HL-60 (cell line): Measurements from ENCODE around the gene EXOC3L2.

ENCODE experiments used
- DNase-seq, 2 experiments: peaks; one replicate each; pipeline ENCODE4 v3.0.0-alpha.2; 2010 to 2020; ENCODE audit warnings: low read depth in 1 of 2, low spot score in 1 of 2
- H3K27ac ChIP-seq: fragments of 250-450 bp; sonication (Bioruptor Pico); replicated peaks from 2 replicates; pipeline ENCODE4 v1.5.1; 2020; ENCODE audit warnings: mild to moderate bottlenecking, moderate library complexity
- H3K27me3 ChIP-seq: fragments of 250-450 bp; sonication (Bioruptor Pico); 2 replicates; pipeline ENCODE4 v1.5.1; 2021; ENCODE audit warnings: mild to moderate bottlenecking, moderate library complexity; ENCODE audit not compliant: insufficient read depth, poor library complexity, severe bottlenecking
- H3K4me3 ChIP-seq: replicated peaks from 2 replicates; pipeline ENCODE4 v1.5.1; 2011; ENCODE audit warnings: mild to moderate bottlenecking, control low read depth, low read length; ENCODE audit not compliant: insufficient read depth
- GABPA ChIP-seq: IDR thresholded peaks from 2 replicates; pipeline ENCODE4 v1.6.1; 2012; ENCODE audit warnings: low read depth
- POLR2AphosphoS5 ChIP-seq: IDR thresholded peaks from 2 replicates; pipeline ENCODE4 v1.6.1; 2012; ENCODE audit warnings: low read depth
- SPI1 ChIP-seq: IDR thresholded peaks from 2 replicates; pipeline ENCODE4 v1.6.1; 2012; ENCODE audit warnings: low read depth, mild to moderate bottlenecking, borderline replicate concordance
- TF ChIP-seq, protein P1 (sequence below): IDR thresholded peaks from 2 replicates; pipeline ENCODE4 v1.6.1; 2012; ENCODE audit warnings: low read depth; ENCODE audit not compliant: insufficient replicate concordance
- TF ChIP-seq, protein P2 (sequence below): IDR thresholded peaks from one replicate; pipeline ENCODE4 v1.5.1; 2011; ENCODE audit warnings: low read length, control low read depth, inconsistent platforms; ENCODE audit not compliant: insufficient read depth

The EXOC3L2 gene

DNA sequence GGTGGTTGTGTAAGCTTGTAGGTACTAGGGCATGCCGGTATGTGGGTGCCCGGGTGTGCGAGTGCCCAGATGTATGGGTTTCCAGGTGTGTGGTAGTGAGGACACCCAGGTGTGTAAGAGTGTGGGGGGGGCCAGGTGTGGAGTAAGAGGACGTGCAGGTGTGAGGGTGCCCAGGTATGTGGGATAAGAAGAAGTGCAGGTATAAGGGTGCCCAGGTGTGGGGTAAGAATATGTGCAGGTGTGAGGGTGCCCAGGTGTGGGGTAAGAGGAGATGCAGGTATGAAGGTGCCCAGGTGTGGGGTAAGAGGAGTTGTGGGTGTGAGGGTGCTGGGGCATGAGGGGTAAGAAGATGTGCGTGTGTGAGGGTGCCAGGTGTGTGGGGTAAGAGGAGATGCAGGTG, 20.2 kb upstream of the EXOC3L2 start:
- TF ChIP-seq GABPA (no peak), POLR2AphosphoS5 (no peak), SPI1 (no peak)
- TF ChIP-seq, protein P1, sequence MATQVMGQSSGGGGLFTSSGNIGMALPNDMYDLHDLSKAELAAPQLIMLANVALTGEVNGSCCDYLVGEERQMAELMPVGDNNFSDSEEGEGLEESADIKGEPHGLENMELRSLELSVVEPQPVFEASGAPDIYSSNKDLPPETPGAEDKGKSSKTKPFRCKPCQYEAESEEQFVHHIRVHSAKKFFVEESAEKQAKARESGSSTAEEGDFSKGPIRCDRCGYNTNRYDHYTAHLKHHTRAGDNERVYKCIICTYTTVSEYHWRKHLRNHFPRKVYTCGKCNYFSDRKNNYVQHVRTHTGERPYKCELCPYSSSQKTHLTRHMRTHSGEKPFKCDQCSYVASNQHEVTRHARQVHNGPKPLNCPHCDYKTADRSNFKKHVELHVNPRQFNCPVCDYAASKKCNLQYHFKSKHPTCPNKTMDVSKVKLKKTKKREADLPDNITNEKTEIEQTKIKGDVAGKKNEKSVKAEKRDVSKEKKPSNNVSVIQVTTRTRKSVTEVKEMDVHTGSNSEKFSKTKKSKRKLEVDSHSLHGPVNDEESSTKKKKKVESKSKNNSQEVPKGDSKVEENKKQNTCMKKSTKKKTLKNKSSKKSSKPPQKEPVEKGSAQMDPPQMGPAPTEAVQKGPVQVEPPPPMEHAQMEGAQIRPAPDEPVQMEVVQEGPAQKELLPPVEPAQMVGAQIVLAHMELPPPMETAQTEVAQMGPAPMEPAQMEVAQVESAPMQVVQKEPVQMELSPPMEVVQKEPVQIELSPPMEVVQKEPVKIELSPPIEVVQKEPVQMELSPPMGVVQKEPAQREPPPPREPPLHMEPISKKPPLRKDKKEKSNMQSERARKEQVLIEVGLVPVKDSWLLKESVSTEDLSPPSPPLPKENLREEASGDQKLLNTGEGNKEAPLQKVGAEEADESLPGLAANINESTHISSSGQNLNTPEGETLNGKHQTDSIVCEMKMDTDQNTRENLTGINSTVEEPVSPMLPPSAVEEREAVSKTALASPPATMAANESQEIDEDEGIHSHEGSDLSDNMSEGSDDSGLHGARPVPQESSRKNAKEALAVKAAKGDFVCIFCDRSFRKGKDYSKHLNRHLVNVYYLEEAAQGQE: no peak
- TF ChIP-seq, protein P2, sequence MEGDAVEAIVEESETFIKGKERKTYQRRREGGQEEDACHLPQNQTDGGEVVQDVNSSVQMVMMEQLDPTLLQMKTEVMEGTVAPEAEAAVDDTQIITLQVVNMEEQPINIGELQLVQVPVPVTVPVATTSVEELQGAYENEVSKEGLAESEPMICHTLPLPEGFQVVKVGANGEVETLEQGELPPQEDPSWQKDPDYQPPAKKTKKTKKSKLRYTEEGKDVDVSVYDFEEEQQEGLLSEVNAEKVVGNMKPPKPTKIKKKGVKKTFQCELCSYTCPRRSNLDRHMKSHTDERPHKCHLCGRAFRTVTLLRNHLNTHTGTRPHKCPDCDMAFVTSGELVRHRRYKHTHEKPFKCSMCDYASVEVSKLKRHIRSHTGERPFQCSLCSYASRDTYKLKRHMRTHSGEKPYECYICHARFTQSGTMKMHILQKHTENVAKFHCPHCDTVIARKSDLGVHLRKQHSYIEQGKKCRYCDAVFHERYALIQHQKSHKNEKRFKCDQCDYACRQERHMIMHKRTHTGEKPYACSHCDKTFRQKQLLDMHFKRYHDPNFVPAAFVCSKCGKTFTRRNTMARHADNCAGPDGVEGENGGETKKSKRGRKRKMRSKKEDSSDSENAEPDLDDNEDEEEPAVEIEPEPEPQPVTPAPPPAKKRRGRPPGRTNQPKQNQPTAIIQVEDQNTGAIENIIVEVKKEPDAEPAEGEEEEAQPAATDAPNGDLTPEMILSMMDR: no peak
- Histone ChIP-seq H3K4me3 (no peak overlapping the region), H3K27me3 (no peaks in the 10 kb centered on the region), H3K27ac (no peak overlapping the region)
- DNase-seq: no peak

DNA sequence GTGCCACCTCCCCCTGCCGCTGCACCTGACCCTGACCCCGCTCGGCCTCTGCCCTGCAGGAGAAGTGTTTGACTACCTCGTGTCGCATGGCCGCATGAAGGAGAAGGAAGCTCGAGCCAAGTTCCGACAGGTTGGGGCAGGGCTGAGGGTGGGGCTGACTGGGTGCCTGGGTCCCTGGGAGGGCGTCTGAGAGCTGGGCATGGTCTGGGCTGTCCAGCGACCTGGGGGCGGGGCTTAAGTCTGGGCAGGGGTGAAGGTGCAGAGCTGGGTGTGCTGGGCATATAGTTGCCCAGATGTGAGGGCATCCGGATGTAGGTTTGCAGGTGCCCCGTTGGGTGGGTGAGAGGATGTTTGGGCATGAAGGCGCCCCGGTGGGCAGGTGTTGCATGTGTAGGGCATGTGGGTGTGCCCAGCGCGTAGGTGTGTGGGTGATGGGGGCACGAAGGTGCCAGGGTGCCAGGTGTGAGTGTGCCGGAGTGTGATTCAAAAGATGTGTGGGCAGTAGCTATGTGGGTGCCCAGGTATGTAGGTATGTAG, 19.6 kb upstream of the EXOC3L2 start:
- TF ChIP-seq POLR2AphosphoS5 (no peak), SPI1 (no peak), GABPA (no peak)
- TF ChIP-seq, protein P2: no peak
- TF ChIP-seq, protein P1: no peak
- Histone ChIP-seq H3K27ac (no peak overlapping the region), H3K27me3 (no peaks in the 10 kb centered on the region), H3K4me3 (no peak overlapping the region)
- no peak for DNase-seq

DNA sequence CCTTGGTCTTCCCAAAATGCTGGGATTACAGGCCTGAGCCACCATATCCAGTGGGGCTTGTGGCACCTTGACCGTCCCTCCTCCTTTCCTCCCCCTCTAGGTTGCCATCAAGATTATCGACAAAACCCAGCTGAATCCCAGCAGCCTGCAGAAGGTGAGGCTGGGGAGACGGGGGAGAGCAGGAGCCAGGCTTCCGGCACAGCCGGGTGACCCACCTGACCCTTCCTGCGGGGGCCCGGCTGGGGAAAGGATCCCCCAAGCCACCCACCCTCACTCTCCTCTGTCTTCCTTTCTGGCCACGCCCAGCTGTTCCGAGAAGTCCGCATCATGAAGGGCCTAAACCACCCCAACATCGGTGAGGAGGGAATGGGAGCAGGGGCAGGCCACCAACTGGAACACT, 17.8 kb upstream of the EXOC3L2 start:
- Histone ChIP-seq H3K27me3 (no peaks in the 10 kb centered on the region), H3K27ac (no peak overlapping the region)
- TF ChIP-seq, protein P2: no peak
- no peak for TF ChIP-seq SPI1
- TF ChIP-seq, protein P1: no peak
- TF ChIP-seq GABPA: no peak
- TF ChIP-seq POLR2AphosphoS5: no peak

More for the DNA sequence above, 17.8 kb upstream of the EXOC3L2 start:
- DNase-seq: no peak
- no peak overlapping the region for H3K4me3 ChIP-seq
